CD14-positive monocyte (primary cell): ENCODE measurements around the gene AGAP9. TPM values are rescaled to one million over a fixed set of nuclear protein-coding genes. Genes with fewer than 3 reads are reported as not detected.
"Not testable (repeated sequence)": the region's sequence is repeated elsewhere in the genome, so short reads cannot be mapped to it uniquely, and the experiment has no call there.

Experiments used
- DNase-seq, 3 donors: peaks; one replicate each; pipeline ENCODE4 v3.0.0-alpha.2; 2011 to 2022
- H2AFZ ChIP-seq: 2 replicates; pipeline ENCODE4 v1.6.0; 2012; ENCODE audit warnings: mild to moderate bottlenecking, low read depth, low read length, inconsistent platforms; ENCODE audit not compliant: insufficient read depth, poor library complexity, severe bottlenecking
- H3K27ac ChIP-seq, 2 donors: 1 replicate in 1 of 2; 2 replicates in 1 of 2; pipeline ENCODE4 v1.5.1; 2012 to 2013; ENCODE audit warnings: low read length in 2 of 2, control low read depth in 1 of 2, inconsistent platforms in 1 of 2, low read depth in 1 of 2, mild to moderate bottlenecking in 1 of 2
- H3K27me3 ChIP-seq, 2 donors: one replicate each; pipeline versions ENCODE4 v1.6.0 to v1.6.1; 2011 to 2013; ENCODE audit warnings: low read length in 2 of 2; ENCODE audit not compliant: control insufficient read depth in 2 of 2, insufficient read depth in 2 of 2
- H3K36me3 ChIP-seq, 2 donors: replicated peaks in 1 of 2; 1 replicate in 1 of 2; 2 replicates in 1 of 2; pipeline versions ENCODE4 v1.5.1 to v1.6.1; 2012 to 2013; ENCODE audit warnings: low read length in 2 of 2, control low read depth in 1 of 2, inconsistent platforms in 1 of 2, mild to moderate bottlenecking in 1 of 2; ENCODE audit not compliant: insufficient read depth in 2 of 2, control insufficient read depth in 1 of 2
- H3K4me1 ChIP-seq, 2 donors: 1 replicate in 1 of 2; 2 replicates in 1 of 2; pipeline versions ENCODE4 v1.5.1 to v1.6.1; 2012 to 2013; ENCODE audit warnings: low read length in 2 of 2, control low read depth in 1 of 2, inconsistent platforms in 1 of 2, mild to moderate bottlenecking in 1 of 2, moderate library complexity in 1 of 2; ENCODE audit not compliant: insufficient read depth in 2 of 2, control insufficient read depth in 1 of 2
- H3K4me2 ChIP-seq: replicated peaks from 2 replicates; pipeline ENCODE3; 2012; ENCODE audit warnings: low read length, moderate library complexity, mild to moderate bottlenecking; ENCODE audit not compliant: poor library complexity, severe bottlenecking; ENCODE audit errors: extremely low read depth
- H3K4me3 ChIP-seq, 3 experiments: fragments of 200-600 bp in 1 of 3; sonication (generic) in 1 of 3; replicated peaks in 1 of 3; 1 replicate in 2 of 3; 2 replicates in 1 of 3; pipeline ENCODE4 v1.5.1; 2011 to 2013; ENCODE audit warnings: low read length in 3 of 3, mild to moderate bottlenecking in 3 of 3, control low read depth in 2 of 3, low read depth in 2 of 3, inconsistent platforms in 1 of 3, moderate library complexity in 1 of 3
- H3K79me2 ChIP-seq: 2 replicates; pipeline ENCODE4 v1.6.0; 2012; ENCODE audit warnings: mild to moderate bottlenecking, control low read depth, inconsistent platforms, low read length, moderate library complexity; ENCODE audit not compliant: insufficient read depth
- H3K9ac ChIP-seq: 2 replicates; pipeline ENCODE4 v1.6.0; 2017; ENCODE audit warnings: low read length, mild to moderate bottlenecking; ENCODE audit not compliant: insufficient read depth, poor library complexity, severe bottlenecking
- H3K9me3 ChIP-seq, 2 donors: replicated peaks in 1 of 2; 1 replicate in 1 of 2; 2 replicates in 1 of 2; pipeline versions ENCODE4 v1.5.1 to v1.6.1; 2012 to 2013; ENCODE audit warnings: low read length in 2 of 2, control low read depth in 1 of 2; ENCODE audit not compliant: control insufficient read depth in 1 of 2, insufficient read depth in 1 of 2
- H4K20me1 ChIP-seq: 2 replicates; pipeline ENCODE4 v1.6.0; 2012; ENCODE audit warnings: mild to moderate bottlenecking, low read length, control low read depth, moderate library complexity; ENCODE audit not compliant: insufficient read depth
- H3K27ac Mint-ChIP-seq, 7 donors: one replicate each; pipeline ENCODE4 v1.8.0; 2020; ENCODE audit warnings: mild to moderate bottlenecking in 7 of 7, mixed read lengths in 7 of 7, moderate library complexity in 6 of 7, inconsistent platforms in 2 of 7
- H3K27me3 Mint-ChIP-seq, 3 donors: one replicate each; pipeline ENCODE4 v1.8.0; 2021 to 2022; ENCODE audit warnings: low read depth in 3 of 3, mild to moderate bottlenecking in 3 of 3, mixed read lengths in 3 of 3, moderate library complexity in 3 of 3, inconsistent platforms in 1 of 3
- H3K36me3 Mint-ChIP-seq, 2 donors: one replicate each; pipeline ENCODE4 v1.8.0; 2020; ENCODE audit warnings: mixed read lengths in 2 of 2, inconsistent platforms in 1 of 2, mild to moderate bottlenecking in 1 of 2
- H3K4me1 Mint-ChIP-seq: one replicate; pipeline ENCODE4 v1.8.0; 2020; ENCODE audit warnings: mild to moderate bottlenecking, mixed read lengths
- H3K4me3 Mint-ChIP-seq, 2 donors: one replicate each; pipeline ENCODE4 v1.8.0; 2020; ENCODE audit warnings: mild to moderate bottlenecking in 2 of 2, mixed read lengths in 2 of 2, moderate library complexity in 1 of 2
- H3K9me3 Mint-ChIP-seq, 7 donors: one replicate each; pipeline ENCODE4 v1.8.0; 2020 to 2022; ENCODE audit warnings: mixed read lengths in 7 of 7, mild to moderate bottlenecking in 6 of 7, moderate library complexity in 6 of 7, inconsistent platforms in 2 of 7
- WGBS: methylation state at CpG from one replicate; pipeline ENCODE4 v1.1.5; 2013; ENCODE audit warnings: missing lambda C conversion rate; ENCODE audit not compliant: insufficient coverage; 5-methylcytosine and 5-hydroxymethylcytosine counted together
- intact Hi-C, 2 donors: fragments of 100-400 bp; cut with micrococcal nuclease; formaldehyde crosslinking; loops; one replicate each; pipeline versions ENCODE4 v1.15.0 to v1.15.1; 2023
- polyA plus RNA-seq, 3 donors: library from polyadenylated mRNA; depleted of rRNA in 1 of 3; unstranded in 2 of 3; stranded (reverse) in 1 of 3; fragments of 300-500 nt in 2 of 3; fragments of >200 nt in 1 of 3; fragmentation: Illumina TruSeq in 2 of 3; gene quantifications; 1 replicate in 2 of 3; 2 replicates in 1 of 3; pipeline ENCODE4 v1.2.3, GENCODE V29; 2012 to 2021

The AGAP9 gene
- polyA plus RNA-seq, 3 donors, result 0.24 to 11.2 TPM; not detected in 1

DNA sequence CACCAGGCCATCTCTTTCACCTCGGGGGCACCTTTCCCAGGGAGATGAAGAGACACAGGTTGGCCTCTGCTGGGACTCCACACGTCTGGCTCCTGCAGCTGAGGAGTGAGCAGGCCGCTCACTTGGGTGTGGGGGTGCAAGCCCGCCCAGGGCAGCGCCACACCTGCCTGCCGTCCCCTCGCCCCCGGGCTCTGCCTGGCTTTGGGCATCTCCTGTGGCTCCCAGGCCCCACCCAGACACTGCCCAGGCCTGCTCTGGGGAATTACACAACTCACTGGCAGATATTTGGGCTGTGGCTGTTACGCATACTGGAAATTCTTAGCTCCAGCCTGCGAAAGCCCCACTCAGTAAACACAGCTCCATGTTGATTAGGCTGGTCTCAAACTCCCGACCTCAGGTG, 39.5 kb downstream of the AGAP9 start, which contains the start of gene ANXA8:
TSS of gene ANXA8 (minus strand) at position 193 of the 400 bp plus-strand sequence. CDS start at position 11, 182 bp downstream.
- H3K9ac ChIP-seq, H3K27ac Mint-ChIP-seq: not testable (repeated sequence)
- no CpG with 5 or more reads among the region's 11 CpGs for WGBS

DNA sequence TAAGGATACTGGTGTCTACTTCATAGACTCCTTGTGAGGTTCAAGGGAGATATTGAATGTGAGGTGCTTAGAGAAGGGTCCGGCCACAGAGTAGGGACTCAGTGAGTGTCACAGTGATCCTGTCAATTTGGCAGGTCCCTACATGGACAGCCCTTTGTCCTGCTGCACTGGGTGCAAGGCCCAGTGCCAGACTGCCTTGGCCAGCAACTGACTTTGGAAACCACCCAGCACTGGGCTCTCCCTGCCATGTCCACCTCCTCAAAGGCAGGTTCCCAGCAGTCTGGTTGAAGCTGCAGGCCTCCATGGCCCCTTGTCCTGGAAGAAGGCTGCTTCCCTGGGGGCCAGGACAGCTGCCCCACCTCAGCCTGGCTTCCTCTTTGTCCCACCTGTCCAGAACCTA, 41.1 kb downstream of the AGAP9 start:
- H3K4me1 ChIP-seq, H2AFZ ChIP-seq, H3K9me3 ChIP-seq, H3K36me3 Mint-ChIP-seq, H3K9me3 Mint-ChIP-seq, H3K27me3 ChIP-seq, H3K27me3 Mint-ChIP-seq, intact Hi-C loops, H3K4me3 ChIP-seq, H3K4me2 ChIP-seq, H3K27ac ChIP-seq, DNase-seq, H3K4me3 Mint-ChIP-seq, H3K27ac Mint-ChIP-seq, H3K4me1 Mint-ChIP-seq, H3K36me3 ChIP-seq, H3K79me2 ChIP-seq, H3K9ac ChIP-seq, H4K20me1 ChIP-seq: not testable (repeated sequence)
- no CpG with 5 or more reads among the region's 1 CpG for WGBS

More for the DNA sequence above, 39.5 kb downstream of the AGAP9 start, which contains the start of gene ANXA8:
- H3K27me3 Mint-ChIP-seq, H3K4me2 ChIP-seq, H3K36me3 ChIP-seq, H3K27me3 ChIP-seq, intact Hi-C loops, H3K27ac ChIP-seq, H3K9me3 Mint-ChIP-seq, H2AFZ ChIP-seq, H3K4me3 Mint-ChIP-seq, H3K9me3 ChIP-seq, H3K4me1 Mint-ChIP-seq, DNase-seq, H3K4me1 ChIP-seq, H4K20me1 ChIP-seq, H3K36me3 Mint-ChIP-seq, H3K79me2 ChIP-seq, H3K4me3 ChIP-seq: not testable (repeated sequence)

DNA sequence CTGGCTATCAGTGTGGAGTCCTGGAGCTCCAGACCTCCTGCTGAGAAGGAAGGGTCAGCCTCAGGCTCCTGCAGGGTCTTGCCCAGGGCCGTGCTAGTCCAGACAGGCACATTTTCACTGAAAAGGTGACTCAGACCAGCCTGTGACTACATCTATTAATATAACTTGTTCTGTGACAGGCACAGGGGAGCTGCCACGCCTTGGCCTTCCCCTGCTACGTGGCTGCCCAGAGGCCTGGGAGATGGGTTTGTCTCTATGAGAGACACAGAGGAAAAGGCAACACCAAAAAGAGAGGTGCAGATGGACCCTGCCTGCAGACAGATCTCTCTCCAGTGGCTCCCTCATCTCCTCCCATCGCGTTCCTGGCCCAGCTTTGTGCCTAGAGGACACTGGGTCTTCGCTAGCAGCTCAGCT, 41.7 kb downstream of the AGAP9 start:
- DNase-seq, H4K20me1 ChIP-seq, H3K79me2 ChIP-seq, H3K36me3 ChIP-seq, H3K36me3 Mint-ChIP-seq, H3K27ac Mint-ChIP-seq, H3K9ac ChIP-seq, H2AFZ ChIP-seq, H3K27me3 ChIP-seq, H3K4me1 Mint-ChIP-seq, H3K4me2 ChIP-seq, H3K9me3 ChIP-seq, H3K27me3 Mint-ChIP-seq, H3K4me3 Mint-ChIP-seq, H3K27ac ChIP-seq, intact Hi-C loops, H3K4me3 ChIP-seq, H3K4me1 ChIP-seq, H3K9me3 Mint-ChIP-seq: not testable (repeated sequence)
- no CpG with 5 or more reads among the region's 6 CpGs for WGBS

DNA sequence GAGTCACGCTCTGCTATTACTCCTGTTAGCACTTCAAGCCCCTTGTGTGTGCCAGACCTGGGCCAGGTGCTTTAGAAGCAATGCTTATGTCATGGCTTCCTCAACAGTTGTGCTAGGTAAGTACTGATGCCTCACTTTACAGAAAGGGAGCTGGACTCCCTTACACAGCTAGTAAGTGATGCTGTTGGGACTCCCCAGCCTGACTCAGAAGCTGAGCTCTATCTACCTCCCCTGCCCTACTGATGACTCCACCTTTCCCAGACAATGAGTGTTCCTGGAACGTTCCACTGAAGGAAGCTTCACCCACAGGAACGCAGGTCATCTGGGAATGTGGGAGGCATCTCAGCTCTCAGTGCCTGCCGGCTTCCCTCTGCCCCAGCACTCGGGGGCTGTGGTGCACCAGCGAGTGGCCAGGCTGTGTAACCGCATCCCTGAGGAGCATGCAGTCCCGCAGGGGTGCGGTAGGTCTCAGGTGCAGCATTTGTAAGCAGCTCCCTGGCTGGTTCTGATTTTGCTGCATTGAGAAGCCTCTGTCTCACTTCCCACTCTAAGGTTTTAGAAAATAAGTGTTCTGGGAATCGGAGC, 42.2 kb downstream of the AGAP9 start:
- WGBS, result no CpG with 5 or more reads among the region's 10 CpGs
- H3K9me3 Mint-ChIP-seq, H3K27ac Mint-ChIP-seq: not testable (repeated sequence)

More for the DNA sequence above, 42.2 kb downstream of the AGAP9 start:
- H2AFZ ChIP-seq, H3K4me1 Mint-ChIP-seq, H3K9me3 ChIP-seq, H4K20me1 ChIP-seq, H3K27me3 ChIP-seq, H3K27ac ChIP-seq, H3K27me3 Mint-ChIP-seq, H3K36me3 ChIP-seq, H3K9ac ChIP-seq, H3K4me3 ChIP-seq, H3K4me1 ChIP-seq, DNase-seq, H3K36me3 Mint-ChIP-seq, H3K4me2 ChIP-seq, intact Hi-C loops, H3K4me3 Mint-ChIP-seq, H3K79me2 ChIP-seq: not testable (repeated sequence)
